ENCODE data around the gene PRELID3B. TPM values are rescaled to one million over a fixed set of nuclear protein-coding genes. Genes with fewer than 3 reads are reported as not detected.

PRELID3B gene
- polyA plus RNA-seq, 2 donors = 25.0 to 38.1 TPM

- Histone ChIP-seq H3K9me3 (ENCODE audit: control insufficient read depth in 2 of 2, insufficient read depth in 1 of 2, low read depth in 1 of 2, low read length in 1 of 2) (no peaks in the 10 kb centered on the region), H3K4me1 (ENCODE audit: control insufficient read depth in 2 of 2, insufficient read depth in 2 of 2, low read length in 1 of 2) (no peaks in the 10 kb centered on the region), H3K36me3 (ENCODE audit: control insufficient read depth in 2 of 2, insufficient read depth in 2 of 2, low read length in 1 of 2) (peaks cover 4 to 12% of the 10 kb centered on the region in 2 donors), H3K4me3 (ENCODE audit: low read depth in 1 of 2, low read length in 2 of 2) (peak within 1 kb of the TSS; percentile 84 to 97), H3K27me3 (ENCODE audit: control insufficient read depth in 1 of 2, insufficient read depth in 2 of 2, low read length in 2 of 2) (no peaks in the 10 kb centered on the region), H3K27ac (ENCODE audit: low read depth in 2 of 2, low read length in 1 of 2) (peak within 1 kb of the TSS; percentile 93 to 96)
- WGBS, 2 donors = 0 to 1% methylated on average over 86 of the region's 86 CpGs
These were observed 10.4 kb downstream of the PRELID3B start, which contains the start of gene ATP5F1E for GRCh38 chr20:59032023-59032712. Gene ATP5F1E (minus strand): TSS chr20:59032335. CDS start chr20:59032251, 84 bp downstream.

DNA sequence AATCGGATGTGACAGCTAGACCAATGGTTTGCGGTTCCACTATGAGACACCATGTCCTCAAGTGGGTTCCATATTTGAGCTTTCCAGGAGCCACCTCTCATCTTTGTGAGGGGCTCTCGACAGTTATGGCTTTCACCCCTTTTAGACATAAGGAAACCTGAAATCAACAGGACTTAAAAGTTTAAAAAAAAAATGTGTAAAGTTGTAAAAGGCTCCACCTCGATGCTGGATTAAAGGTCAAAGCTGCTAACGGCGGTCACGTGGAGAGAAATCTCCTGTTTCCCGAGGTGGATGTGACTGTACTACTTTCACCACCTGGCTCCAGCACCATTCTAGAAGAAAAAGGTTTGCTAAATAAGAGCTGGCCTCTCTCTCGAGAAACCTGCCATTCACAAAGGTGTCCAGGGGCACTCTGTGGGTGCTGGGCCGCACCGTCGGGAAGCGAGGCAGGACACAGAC is 11.0 kb downstream of the PRELID3B start:
- WGBS, 2 donors = 13 to 14% methylated on average over 13 of the region's 13 CpGs
- Histone ChIP-seq H3K27me3 (ENCODE audit: control insufficient read depth in 1 of 2, insufficient read depth in 2 of 2, low read length in 2 of 2) (no peaks in the 10 kb centered on the region), H3K4me3 (ENCODE audit: low read depth in 1 of 2, low read length in 2 of 2) (peak overlapping the region; percentile 84 to 97), H3K36me3 (ENCODE audit: control insufficient read depth in 2 of 2, insufficient read depth in 2 of 2, low read length in 1 of 2) (peaks cover 3 to 12% of the 10 kb centered on the region in 2 donors), H3K27ac (ENCODE audit: low read depth in 2 of 2, low read length in 1 of 2) (peak overlapping the region; percentile 93 to 96), H3K9me3 (ENCODE audit: control insufficient read depth in 2 of 2, insufficient read depth in 1 of 2, low read depth in 1 of 2, low read length in 1 of 2) (no peaks in the 10 kb centered on the region), H3K4me1 (ENCODE audit: control insufficient read depth in 2 of 2, insufficient read depth in 2 of 2, low read length in 1 of 2) (no peaks in the 10 kb centered on the region)

- H3K4me1 ChIP-seq (ENCODE audit: control insufficient read depth in 2 of 2, insufficient read depth in 2 of 2, low read length in 1 of 2) = no peaks in the 10 kb centered on the region
- peak overlapping the region in 1 of 2 donors; percentile 26 for H3K27ac ChIP-seq (ENCODE audit: low read depth in 2 of 2, low read length in 1 of 2)
- no peaks in the 10 kb centered on the region for H3K27me3 ChIP-seq (ENCODE audit: control insufficient read depth in 1 of 2, insufficient read depth in 2 of 2, low read length in 2 of 2)
- H3K4me3 ChIP-seq (ENCODE audit: low read depth in 1 of 2, low read length in 2 of 2) = peak overlapping the region; percentile 84 to 97
- no peaks in the 10 kb centered on the region for H3K9me3 ChIP-seq (ENCODE audit: control insufficient read depth in 2 of 2, insufficient read depth in 1 of 2, low read depth in 1 of 2, low read length in 1 of 2)
- 57 to 58% methylated on average over 7 of the region's 7 CpGs for WGBS, 2 donors
- H3K36me3 ChIP-seq (ENCODE audit: control insufficient read depth in 2 of 2, insufficient read depth in 2 of 2, low read length in 1 of 2) = peaks cover under 1 to 9% of the 10 kb centered on the region in 2 donors
These were observed 11.5 kb downstream of the PRELID3B start for GRCh38 chr20:59030911-59031563.

DNA sequence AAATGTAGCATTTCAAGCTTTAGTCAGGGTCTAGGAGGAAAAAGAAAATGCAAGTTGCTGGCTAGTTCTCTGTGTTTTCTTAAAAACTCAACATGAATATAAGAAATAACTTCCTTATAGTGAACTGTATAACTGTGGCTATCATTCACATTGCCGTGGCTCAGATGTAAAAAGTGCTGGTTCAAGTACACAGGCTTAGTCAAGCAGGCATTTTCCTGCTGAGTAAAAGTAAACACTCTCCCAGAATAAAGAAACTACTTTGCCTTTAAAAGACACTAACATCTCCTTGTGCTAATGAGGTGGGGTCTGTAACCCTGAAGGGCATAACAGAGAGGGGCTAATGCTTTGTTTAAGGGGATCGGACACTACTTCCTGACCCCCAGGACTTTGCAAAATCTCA is 13.8 kb downstream of the PRELID3B start:
- Histone ChIP-seq H3K27ac (ENCODE audit: low read depth in 2 of 2, low read length in 1 of 2) (no peak overlapping the region), H3K27me3 (ENCODE audit: control insufficient read depth in 1 of 2, insufficient read depth in 2 of 2, low read length in 2 of 2) (no peaks in the 10 kb centered on the region), H3K4me3 (ENCODE audit: low read depth in 1 of 2, low read length in 2 of 2) (peak overlapping the region in 1 of 2 donors; percentile 16), H3K4me1 (ENCODE audit: control insufficient read depth in 2 of 2, insufficient read depth in 2 of 2, low read length in 1 of 2) (peaks cover 0 to 2% of the 10 kb centered on the region in 2 donors), H3K9me3 (ENCODE audit: control insufficient read depth in 2 of 2, insufficient read depth in 1 of 2, low read depth in 1 of 2, low read length in 1 of 2) (no peaks in the 10 kb centered on the region), H3K36me3 (ENCODE audit: control insufficient read depth in 2 of 2, insufficient read depth in 2 of 2, low read length in 1 of 2) (peaks cover 13 to 14% of the 10 kb centered on the region in 2 donors)
- 40 to 43% methylated on average over 2 of the region's 2 CpGs for WGBS, 2 donors

DNA sequence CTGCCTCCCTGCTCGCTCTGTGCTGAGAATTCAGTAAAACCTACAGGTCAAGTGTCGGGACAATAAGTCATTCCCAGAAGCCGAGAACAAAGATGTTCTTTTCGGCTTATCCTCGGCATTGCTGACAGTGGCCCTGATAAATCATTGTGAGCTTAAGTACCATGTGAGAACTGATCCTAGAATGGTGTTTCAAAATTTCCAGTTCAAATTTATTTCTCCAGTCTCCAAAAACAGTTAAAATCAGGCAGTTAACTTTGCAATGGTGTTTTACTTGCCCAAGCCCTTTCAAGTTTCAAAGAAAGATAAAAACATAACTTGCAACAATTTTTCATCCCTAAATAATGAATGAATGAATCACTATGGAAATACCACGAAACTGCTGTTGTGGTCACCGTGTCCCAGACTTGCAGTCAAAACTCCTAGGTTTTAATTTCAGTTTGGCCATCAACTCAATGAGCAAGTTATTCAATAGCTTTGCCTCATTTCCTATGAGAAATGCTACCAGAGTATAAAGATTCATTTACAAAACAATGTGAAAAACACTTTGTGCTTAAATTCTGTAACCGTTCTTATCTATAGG is 14.8 kb downstream of the PRELID3B start:
- Histone ChIP-seq H3K9me3 (ENCODE audit: control insufficient read depth in 2 of 2, insufficient read depth in 1 of 2, low read depth in 1 of 2, low read length in 1 of 2) (no peaks in the 10 kb centered on the region), H3K27ac (ENCODE audit: low read depth in 2 of 2, low read length in 1 of 2) (no peak overlapping the region), H3K27me3 (ENCODE audit: control insufficient read depth in 1 of 2, insufficient read depth in 2 of 2, low read length in 2 of 2) (no peaks in the 10 kb centered on the region), H3K4me3 (ENCODE audit: low read depth in 1 of 2, low read length in 2 of 2) (no peak overlapping the region), H3K36me3 (ENCODE audit: control insufficient read depth in 2 of 2, insufficient read depth in 2 of 2, low read length in 1 of 2) (peaks cover 13 to 17% of the 10 kb centered on the region in 2 donors), H3K4me1 (ENCODE audit: control insufficient read depth in 2 of 2, insufficient read depth in 2 of 2, low read length in 1 of 2) (peaks cover 0 to 2% of the 10 kb centered on the region in 2 donors)
- 81 to 83% methylated on average over 8 of the region's 8 CpGs for WGBS, 2 donors

GRCh38 chr20:59026904-59027740 is 15.5 kb downstream of the PRELID3B start:
- H3K4me3 ChIP-seq (ENCODE audit: low read depth in 1 of 2, low read length in 2 of 2) = no peak overlapping the region
- no peaks in the 10 kb centered on the region for H3K9me3 ChIP-seq (ENCODE audit: control insufficient read depth in 2 of 2, insufficient read depth in 1 of 2, low read depth in 1 of 2, low read length in 1 of 2)
- no peak overlapping the region for H3K27ac ChIP-seq (ENCODE audit: low read depth in 2 of 2, low read length in 1 of 2)
- H3K4me1 ChIP-seq (ENCODE audit: control insufficient read depth in 2 of 2, insufficient read depth in 2 of 2, low read length in 1 of 2) = peaks cover 0 to 2% of the 10 kb centered on the region in 2 donors
- H3K27me3 ChIP-seq (ENCODE audit: control insufficient read depth in 1 of 2, insufficient read depth in 2 of 2, low read length in 2 of 2) = no peaks in the 10 kb centered on the region
- peaks cover 13 to 19% of the 10 kb centered on the region in 2 donors for H3K36me3 ChIP-seq (ENCODE audit: control insufficient read depth in 2 of 2, insufficient read depth in 2 of 2, low read length in 1 of 2)
- WGBS, 2 donors = 81 to 85% methylated on average over 5 of the region's 5 CpGs

GRCh38 chr20:59025511-59025910 is 17.1 kb downstream of the PRELID3B start:
- Histone ChIP-seq H3K4me1 (ENCODE audit: control insufficient read depth in 2 of 2, insufficient read depth in 2 of 2, low read length in 1 of 2) (peaks cover 0 to 2% of the 10 kb centered on the region in 2 donors), H3K4me3 (ENCODE audit: low read depth in 1 of 2, low read length in 2 of 2) (no peak overlapping the region), H3K9me3 (ENCODE audit: control insufficient read depth in 2 of 2, insufficient read depth in 1 of 2, low read depth in 1 of 2, low read length in 1 of 2) (no peaks in the 10 kb centered on the region), H3K27me3 (ENCODE audit: control insufficient read depth in 1 of 2, insufficient read depth in 2 of 2, low read length in 2 of 2) (no peaks in the 10 kb centered on the region), H3K27ac (ENCODE audit: low read depth in 2 of 2, low read length in 1 of 2) (no peak overlapping the region), H3K36me3 (ENCODE audit: control insufficient read depth in 2 of 2, insufficient read depth in 2 of 2, low read length in 1 of 2) (peaks cover 13 to 19% of the 10 kb centered on the region in 2 donors)
- WGBS, 2 donors = 93 to 95% methylated on average over 4 of the region's 4 CpGs

- Histone ChIP-seq H3K27ac (ENCODE audit: low read depth in 2 of 2, low read length in 1 of 2) (no peak overlapping the region), H3K4me1 (ENCODE audit: control insufficient read depth in 2 of 2, insufficient read depth in 2 of 2, low read length in 1 of 2) (peaks cover 0 to 2% of the 10 kb centered on the region in 2 donors), H3K4me3 (ENCODE audit: low read depth in 1 of 2, low read length in 2 of 2) (no peak overlapping the region), H3K9me3 (ENCODE audit: control insufficient read depth in 2 of 2, insufficient read depth in 1 of 2, low read depth in 1 of 2, low read length in 1 of 2) (no peaks in the 10 kb centered on the region), H3K36me3 (ENCODE audit: control insufficient read depth in 2 of 2, insufficient read depth in 2 of 2, low read length in 1 of 2) (peaks cover 13 to 19% of the 10 kb centered on the region in 2 donors), H3K27me3 (ENCODE audit: control insufficient read depth in 1 of 2, insufficient read depth in 2 of 2, low read length in 2 of 2) (no peaks in the 10 kb centered on the region)
- 67 to 72% methylated on average over 2 of the region's 2 CpGs for WGBS, 2 donors
These were observed 17.5 kb downstream of the PRELID3B start for GRCh38 chr20:59025086-59025485.

- Histone ChIP-seq H3K4me1 (ENCODE audit: control insufficient read depth in 2 of 2, insufficient read depth in 2 of 2, low read length in 1 of 2) (peaks cover 0 to 2% of the 10 kb centered on the region in 2 donors), H3K36me3 (ENCODE audit: control insufficient read depth in 2 of 2, insufficient read depth in 2 of 2, low read length in 1 of 2) (peaks cover 13 to 19% of the 10 kb centered on the region in 2 donors), H3K9me3 (ENCODE audit: control insufficient read depth in 2 of 2, insufficient read depth in 1 of 2, low read depth in 1 of 2, low read length in 1 of 2) (no peaks in the 10 kb centered on the region), H3K4me3 (ENCODE audit: low read depth in 1 of 2, low read length in 2 of 2) (no peak overlapping the region), H3K27ac (ENCODE audit: low read depth in 2 of 2, low read length in 1 of 2) (no peak overlapping the region), H3K27me3 (ENCODE audit: control insufficient read depth in 1 of 2, insufficient read depth in 2 of 2, low read length in 2 of 2) (no peaks in the 10 kb centered on the region)
- 94 to 95% methylated on average over 24 of the region's 24 CpGs for WGBS, 2 donors
These were observed 18.5 kb downstream of the PRELID3B start for GRCh38 chr20:59024111-59024530.

Measured in esophagus (tissue), 2 donors.